GM11168 (cell line): ENCODE results near the gene AFAP1.

ENCODE experiments used
- in situ Hi-C: fragments of 300-500 bp; cut with MboI; formaldehyde crosslinking; loops from one replicate; pipeline ENCODE4 v1.12.0; 2022; ENCODE audit warnings: low sequenced_read_pairs; ENCODE audit not compliant: unreplicated experiment

Gene AFAP1

DNA sequence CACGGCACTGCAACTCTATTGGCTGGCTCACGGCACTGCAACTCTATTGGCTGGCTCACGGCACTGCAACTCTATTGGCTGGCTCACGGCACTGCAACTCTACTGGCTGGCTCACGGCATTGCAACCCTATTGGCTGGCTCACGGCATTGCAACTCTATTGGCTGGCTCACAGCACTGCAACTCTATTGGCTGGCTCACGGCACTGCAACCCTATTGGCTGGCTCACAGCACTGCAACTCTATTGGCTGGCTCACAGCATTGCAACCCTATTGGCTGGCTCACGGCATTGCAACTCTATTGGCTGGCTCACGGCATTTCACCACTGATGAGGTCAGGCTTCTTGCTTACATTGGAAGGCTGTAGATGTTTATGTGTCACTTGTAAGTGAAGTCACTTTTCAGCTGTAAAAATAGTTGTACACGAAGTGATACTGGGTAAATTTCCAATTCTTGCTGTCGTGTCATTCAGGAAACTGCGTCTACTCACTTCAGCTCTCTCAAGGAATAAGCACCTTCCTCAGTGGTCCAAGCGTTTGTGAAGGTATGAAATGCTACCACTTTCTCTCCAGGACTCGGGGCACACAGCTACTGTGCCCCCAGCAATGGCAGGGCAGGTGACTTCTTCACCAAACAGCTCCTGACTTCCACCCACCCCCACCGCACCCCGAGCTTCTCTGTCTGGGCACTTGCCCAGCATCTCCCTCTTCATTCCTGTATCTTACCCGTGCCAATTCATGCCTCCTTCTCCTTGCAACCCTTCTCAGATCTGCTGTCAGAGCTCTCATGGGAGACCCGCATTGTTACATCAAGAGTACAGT, 141.3 kb downstream of the AFAP1 start:
- in situ Hi-C loops = no loop called here

DNA sequence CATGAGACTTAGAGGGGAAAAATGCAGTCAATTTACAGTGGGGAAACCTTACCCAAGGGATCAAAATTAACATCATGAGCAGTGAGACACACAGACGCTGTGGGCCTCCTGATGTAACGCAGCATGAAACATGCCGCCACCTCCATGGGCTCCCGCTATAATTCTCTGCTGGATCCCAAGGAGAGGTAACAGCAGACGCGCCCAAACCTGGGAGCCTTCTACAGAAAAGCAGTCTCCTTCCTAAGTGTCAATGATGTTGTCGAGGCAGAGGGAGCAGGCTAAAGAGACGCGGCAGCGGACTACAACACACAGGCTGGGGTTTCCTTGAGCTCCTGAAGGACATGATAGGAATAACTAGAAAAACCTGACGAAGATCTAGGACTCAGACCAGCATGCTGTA, 142.3 kb downstream of the AFAP1 start:
- in situ Hi-C loops = no loop called here

DNA sequence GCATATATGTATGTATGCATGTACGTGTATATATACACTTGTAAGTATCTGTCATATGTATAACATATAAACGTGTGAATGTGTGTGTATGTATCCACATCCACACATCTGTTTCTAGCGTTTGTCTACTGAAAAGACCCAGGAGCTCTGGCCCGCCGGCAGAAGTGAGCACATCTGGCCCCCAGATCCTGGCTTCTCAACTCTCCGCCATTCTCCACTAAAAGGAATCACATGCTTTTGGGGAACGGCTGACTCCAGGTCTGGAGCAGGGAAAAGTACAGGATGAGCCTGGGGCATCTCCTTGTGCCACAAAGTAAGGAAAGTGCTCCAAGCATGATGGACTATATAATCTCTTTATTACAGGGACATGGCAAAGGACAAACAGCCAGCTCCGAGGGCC, 143.7 kb downstream of the AFAP1 start:
- in situ Hi-C loops = no loop called here

DNA sequence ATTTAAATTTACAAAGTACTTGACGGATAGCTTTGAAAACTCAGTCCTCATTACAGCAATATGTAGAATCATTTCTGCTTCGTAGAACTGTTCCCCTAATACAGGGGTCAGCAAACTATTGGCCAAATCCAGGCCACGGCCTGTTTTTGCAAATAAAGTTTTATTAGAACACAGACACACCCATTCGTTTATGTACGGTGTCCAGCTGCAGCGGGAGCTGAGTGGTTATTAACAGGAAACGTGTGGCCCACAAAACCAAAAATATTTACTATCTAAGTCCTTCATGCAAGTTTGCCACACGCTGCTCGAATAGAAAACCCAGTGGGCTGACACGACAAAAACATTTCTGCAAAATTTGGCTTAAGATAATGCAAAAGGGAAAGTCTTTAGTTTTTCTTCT, 146.5 kb downstream of the AFAP1 start:
- in situ Hi-C loops = no loop called here

DNA sequence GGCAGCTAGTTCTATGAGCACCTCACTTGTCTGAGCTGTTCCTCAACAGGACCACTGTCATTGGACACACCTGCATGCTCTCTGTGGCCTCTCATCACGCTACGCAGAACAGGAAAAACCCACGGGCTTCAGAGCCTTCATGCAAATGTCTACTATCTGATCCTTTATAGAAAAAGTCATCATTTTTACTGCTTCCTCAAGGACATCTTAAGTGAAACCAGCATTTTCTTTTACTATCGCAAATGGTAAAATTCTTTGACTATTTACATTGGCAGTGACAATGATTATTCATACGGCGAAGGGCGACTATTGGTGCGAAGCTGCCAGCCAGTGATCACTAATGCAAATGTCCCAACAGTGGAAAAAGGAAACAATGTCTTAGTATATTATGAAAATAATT, 147.0 kb downstream of the AFAP1 start:
- in situ Hi-C loops = no loop called here

DNA sequence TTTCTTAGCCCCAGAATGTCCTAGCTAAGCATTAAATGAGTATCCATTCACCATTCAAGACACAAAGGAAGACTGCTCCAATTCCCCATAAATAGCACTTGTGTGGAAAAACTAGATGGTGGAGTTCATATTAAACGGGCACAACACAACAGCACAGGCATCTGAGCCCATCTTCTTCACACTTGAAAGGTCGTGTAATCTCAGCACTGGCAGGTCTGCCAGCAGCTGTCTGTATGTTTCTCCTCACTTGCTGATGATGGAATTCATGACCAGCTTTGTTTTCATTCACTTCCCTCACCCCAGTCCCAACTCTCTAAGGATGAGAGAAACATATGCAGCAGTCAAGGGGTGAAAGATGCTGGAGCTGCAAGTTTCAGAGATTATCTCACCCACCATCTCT, 148.7 kb downstream of the AFAP1 start:
- in situ Hi-C loops = no loop called here

DNA sequence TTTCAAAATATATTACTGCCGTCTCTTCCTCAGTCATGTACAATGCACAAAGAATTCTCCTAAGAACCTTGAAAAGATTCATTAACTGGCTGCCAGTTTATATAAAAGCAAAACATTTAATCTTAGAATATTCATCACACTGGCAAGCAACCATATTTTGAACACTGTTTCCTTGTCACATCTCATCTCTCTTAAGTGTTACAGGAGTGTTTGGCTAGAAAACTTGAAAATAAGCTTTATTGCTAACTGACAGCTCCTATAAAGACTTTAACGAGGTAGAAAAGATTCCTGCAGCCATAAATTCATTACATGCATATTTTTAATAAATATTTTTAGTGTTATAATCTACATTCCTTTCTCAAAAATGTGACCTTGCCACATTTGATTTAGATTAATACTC, 149.6 kb downstream of the AFAP1 start:
- in situ Hi-C loops = no loop called here

DNA sequence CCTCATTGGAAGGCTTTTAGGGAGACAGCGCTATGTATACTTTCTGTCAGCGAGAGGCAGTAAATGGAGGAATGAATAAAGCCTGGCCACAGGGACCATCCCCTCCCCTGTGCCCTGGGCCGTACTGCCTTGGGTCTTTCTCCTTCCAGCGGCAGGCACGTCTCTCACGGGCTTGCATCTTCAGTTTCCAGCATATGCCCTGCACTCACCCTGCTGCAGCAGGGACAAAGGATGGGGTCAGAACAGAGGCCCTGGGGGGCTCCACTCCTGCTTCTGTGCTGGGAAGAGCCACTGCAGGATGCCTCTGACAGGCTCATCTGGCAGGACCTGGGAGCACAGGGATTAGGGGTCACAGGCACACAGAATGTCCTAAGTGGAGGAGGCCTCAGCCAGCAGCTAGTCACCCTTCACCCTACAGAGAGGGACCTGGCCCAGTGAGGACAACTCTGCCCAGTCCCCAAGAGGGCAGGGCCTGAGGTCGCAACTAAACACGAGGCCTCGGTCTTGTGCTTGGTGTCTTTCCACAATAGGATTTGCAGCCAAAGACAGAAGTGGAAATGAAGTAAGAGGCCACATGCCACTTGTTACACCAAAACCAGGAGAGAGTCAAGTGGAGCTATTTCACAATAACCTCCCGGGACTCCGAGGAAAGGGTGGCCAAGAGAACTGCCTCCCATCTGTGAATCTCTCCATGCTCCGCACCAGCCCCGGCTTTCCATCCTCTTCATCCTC, 150.8 kb downstream of the AFAP1 start:
- in situ Hi-C loops = no loop called here

DNA sequence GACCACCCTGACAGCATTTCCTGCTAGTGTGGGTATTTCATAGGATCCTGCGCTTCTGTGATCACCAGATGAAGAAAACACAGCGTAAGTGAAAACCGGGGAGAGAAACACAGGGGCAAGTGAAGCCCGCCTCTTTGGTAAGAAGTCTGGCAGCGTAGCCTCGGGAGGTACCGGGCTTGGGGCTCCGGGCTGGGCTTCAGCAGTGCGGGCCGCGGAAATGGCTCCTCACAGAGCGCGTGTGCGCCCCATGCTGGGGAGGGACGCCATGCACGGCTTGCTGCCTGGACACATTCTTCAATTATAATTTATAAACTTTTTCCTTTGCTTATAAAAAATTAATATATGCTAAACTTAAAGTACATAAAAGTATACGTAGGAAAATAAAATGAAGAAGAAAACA, 151.5 kb downstream of the AFAP1 start:
- in situ Hi-C loops = no loop called here

DNA sequence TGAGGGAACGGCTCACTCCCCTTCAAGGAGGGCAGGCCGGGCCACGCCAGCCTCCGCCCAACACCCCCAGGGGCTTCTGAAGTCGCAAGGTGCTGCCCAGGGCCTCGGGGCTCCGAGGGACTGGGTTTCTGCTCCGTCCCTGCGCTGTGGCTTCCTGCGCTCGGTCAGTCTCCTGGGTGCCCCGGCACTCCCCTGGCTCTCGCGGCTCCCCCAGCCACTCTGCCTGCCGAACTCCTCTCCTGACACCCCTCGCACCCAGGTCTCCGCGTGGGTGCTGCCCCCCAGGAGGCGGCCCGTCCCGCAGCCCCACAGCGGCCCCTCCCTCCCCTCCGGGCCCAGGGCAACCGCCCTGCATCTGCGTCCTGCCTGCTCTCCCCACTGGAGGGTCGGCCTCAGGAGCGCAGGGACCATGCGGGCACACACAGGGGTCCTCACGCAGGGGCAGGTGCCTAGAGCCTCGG, 151.9 kb downstream of the AFAP1 start:
- in situ Hi-C loops = no loop called here

DNA sequence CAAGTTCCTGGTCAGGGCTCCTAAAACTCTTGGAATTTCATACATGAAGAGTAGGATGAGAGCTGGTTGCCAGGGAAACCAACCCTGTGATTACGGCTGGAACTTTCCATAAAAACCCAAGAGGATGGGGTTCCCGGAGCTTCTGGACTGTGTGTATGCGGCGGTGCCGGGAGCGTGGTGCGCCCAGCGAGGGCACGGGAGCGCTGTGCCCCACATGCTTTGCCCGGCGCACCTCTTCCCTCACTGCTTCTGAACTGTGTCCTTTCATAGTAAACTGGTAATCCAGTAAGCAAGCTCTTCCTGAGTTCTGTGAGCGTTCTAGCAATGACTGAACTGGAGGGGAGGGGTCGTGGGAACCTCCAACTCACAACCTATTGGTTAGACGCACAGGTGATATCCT, 152.6 kb downstream of the AFAP1 start:
- in situ Hi-C loops = no loop called here

DNA sequence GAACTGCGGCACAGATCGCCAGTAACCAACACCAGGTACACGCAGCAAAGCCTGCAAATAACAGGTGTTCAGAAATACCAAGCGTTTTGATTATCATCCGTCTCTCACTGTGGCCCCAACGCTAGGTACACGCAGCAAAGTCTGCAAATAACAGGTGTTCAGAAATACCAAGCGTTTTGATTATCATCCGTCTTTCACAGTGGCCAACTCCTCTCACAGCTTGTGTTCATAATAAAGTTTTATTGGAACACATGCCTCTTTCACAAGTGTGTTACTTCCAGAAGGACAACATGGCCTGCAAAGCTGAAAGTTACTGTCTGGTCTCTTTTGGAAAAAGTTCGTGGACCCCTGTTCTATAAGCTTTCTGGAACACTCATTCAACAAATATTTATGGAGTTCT, 153.1 kb downstream of the AFAP1 start:
- in situ Hi-C loops = no loop called here

DNA sequence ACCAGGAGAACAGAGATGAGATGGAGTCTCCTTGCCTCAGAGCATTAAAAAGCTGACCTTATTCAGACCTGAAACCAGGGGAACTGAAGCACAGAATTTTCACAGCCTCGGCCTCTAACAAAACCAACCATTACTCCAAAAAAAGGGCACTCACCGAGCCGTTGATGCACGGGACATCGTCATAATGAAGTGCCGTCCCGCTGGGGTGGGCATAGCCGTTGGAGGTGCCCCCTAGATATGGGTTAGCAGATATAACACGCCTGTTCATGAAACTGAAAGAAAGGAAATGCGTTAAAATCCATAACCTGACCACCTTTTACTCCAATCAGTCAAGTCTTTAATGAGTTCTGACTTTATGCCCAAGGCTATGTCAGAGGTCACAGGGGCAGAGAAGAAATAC, 153.6 kb downstream of the AFAP1 start:
- in situ Hi-C loops = no loop called here

DNA sequence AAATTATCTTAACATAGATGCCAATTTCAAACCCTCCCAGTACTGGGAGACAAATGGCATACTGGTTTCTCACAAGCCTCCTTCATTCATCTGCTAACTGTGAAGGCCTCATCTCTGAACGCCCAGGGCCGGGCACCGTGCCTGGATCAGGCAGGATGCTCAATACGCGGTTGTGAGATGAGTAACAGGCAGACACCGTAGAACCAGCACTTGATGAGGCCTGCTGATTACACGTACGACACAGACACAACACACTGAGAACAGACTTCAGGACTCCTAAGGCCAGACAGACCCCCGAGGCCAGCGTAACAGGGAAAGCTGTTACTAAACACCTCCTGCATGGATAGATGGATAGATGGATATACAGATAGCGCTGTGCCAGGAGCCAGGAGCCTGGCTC, 154.6 kb downstream of the AFAP1 start:
- in situ Hi-C loops = no loop called here

DNA sequence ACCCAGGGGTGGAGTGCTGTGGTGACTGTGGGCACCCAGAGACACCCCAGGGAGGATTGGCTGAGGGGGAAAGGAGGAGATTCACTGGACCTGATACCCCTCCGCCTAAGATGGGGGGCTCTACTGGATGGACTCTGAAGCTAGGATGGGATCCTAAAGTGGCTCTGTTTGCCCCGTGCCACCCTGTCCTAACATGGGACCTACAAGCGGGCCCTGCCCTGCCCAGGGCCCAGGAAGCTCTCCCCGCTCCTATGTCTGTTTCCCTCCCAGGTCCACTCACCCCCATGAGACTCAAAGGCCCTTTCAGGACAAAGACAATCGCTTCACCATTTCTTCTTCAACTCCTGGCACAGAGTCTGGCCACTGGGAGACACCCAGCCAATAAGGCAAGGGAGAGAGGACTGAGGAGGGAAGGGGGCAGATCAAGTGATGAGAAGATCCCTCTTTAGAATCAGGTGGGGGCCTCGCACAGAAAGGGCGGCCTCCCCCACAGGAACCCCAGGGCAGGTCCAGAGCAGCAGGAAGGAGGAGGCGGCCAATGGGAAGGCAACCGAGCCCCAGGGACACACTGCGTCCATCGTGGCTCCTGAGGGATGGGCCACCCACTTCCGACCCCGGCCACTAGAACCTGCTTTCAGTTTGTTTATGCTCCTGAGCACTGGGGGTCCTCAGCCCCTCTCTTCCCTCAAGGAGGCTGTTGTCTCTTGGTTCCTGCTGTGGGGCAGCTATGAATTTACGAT, 155.4 kb downstream of the AFAP1 start:
- in situ Hi-C loops = no loop called here

DNA sequence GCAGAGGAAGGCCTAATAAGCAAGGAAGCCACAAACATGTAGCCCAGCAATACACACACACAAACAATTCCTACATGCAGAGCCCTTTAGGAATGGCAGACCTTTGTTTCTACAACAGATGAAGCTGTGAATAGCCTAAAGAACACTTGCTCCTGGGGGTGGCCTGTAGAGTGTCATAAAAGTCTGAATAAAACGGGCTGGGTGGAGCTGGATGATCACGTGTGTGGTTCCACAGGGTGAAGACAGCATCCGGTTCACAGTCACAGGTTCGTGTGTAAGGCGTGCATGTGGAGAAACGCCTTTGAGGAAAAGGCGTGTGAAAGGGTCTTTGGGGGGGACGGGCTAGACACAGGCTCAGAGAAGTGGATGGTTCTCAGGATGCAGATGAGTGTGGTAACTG, 156.1 kb downstream of the AFAP1 start:
- in situ Hi-C loops = no loop called here

DNA sequence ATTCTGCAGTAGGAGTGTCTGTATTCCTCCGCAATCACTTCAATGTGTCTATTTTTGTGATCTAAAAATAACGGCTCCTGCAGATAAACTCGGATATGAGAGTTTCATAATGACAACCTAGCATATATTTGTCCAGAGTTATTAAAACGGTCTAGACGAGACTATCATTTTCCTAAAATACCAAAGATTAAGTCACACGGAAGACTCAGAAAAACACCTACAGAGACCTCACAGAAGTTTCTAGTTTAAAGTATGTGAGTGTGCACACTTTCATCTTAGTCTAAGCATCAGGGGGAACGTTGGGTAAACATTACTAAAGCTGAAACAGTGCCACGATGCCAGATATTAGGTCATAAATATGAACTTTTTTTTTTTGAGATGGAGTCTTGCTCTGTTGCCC, 156.9 kb downstream of the AFAP1 start:
- in situ Hi-C loops = no loop called here

DNA sequence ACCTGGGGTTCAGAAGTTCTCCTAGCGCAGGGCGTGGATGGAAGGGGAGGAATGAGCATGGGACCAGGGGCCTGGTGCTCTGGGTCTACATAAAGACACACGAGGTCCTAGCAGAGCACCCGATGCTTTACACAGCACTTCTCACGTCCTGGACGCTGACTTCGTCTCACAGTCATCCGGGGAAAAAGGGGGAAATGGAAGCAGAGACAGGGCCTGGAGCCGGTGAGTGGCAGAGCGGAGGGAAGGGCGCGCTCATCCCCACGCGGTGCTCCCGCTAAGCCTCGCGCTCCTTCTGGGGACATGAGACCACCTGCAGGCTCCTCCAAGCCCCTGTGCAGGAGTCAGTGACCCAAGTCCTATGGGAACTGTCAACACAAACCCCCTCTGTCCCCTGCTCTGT, 157.7 kb downstream of the AFAP1 start:
- in situ Hi-C loops = no loop called here

DNA sequence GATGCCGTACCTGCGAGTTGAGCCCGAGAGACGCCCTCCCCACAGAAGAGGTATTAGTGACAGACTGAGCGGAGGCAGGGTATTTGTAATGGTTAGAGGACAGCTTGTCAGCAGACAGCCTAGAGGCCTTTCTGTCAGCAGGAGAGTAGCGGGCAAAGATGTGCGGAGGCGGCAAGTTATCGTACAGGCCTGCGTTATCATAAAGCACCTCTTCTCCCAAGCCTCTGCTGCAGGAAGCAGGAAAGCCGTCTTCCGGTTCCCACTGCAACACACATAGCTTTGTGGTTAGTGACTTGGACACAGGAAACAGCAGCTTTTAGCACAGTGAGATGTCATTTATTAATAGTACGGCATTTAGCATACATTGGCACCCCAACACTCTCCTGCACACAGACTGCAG, 158.3 kb downstream of the AFAP1 start:
- in situ Hi-C loops = no loop called here

DNA sequence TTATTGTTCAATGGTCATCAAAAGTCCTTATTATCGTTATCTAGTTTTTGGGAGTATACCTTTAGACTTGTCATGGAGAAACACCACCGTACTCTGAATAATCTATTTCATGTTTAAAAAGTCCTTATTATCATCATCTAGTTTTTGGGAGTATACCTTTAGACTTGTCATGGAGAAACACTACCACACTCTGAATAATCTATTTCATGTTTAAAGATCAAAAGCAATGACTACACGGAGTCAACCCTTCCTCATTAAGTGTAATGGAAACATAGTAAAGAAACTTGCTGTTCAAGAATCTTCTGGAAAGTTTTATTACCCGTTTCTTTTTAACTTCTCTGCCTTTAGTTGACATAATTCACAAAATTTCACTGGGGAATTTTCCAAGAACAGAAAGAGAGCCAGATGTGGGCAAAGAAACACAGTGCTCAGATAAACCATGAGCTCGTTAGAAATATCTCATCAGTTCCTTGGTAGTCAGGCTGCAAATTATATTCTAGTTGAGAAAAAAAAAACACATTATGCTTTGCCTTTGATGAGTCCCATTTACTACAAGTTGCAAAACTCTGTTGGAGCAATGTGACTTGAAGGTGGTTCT, 158.8 kb downstream of the AFAP1 start:
- in situ Hi-C loops = no loop called here

DNA sequence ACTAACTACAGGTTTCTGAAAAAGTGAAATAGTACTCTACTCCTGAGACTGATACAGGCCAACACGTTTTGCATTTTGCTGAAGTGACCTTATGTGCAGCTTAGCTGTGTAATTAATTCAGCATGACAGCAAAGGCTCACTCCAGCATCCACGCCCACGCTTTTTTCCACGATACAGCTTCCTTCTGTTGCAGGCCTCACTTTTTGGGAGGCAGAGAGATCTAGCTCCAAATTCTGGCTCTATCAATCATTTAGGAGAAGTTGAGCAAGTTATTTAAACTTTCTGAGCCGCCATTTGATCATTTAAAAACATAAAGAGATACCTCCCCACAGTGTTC, 160.3 kb downstream of the AFAP1 start:
- in situ Hi-C loops = no loop called here
